Measurements from ENCODE around the gene MAP1LC3B2. TPM values are rescaled to one million over a fixed set of nuclear protein-coding genes. Genes with fewer than 3 reads are reported as not detected.
"Not testable (repeated sequence)": the region's sequence is repeated elsewhere in the genome, so short reads cannot be mapped to it uniquely, and the experiment has no call there.

Gene MAP1LC3B2
- polyA plus RNA-seq, 1 experiment = 3.8 TPM

DNA sequence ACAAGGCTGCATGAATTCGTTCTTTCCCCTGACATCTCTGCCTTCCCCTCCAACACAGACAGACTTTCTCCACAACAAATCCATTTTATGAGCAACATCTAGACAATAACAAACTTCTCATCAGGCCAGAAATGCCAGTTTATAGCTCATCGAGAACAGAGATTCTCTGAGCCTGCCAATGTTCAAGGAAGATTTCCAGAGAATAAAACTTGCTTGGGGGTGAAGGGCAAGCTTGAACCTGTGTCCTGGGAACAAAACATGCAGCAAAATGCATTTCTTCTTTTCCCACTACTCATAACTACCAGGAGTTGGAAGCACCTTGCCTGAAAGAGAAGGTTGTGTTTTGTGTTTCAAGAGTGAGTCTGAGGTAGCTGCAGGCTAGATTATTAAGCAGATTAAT lies 6.8 kb downstream of the MAP1LC3B2 start:
- POLR2A ChIA-PET = no interaction called here

DNA sequence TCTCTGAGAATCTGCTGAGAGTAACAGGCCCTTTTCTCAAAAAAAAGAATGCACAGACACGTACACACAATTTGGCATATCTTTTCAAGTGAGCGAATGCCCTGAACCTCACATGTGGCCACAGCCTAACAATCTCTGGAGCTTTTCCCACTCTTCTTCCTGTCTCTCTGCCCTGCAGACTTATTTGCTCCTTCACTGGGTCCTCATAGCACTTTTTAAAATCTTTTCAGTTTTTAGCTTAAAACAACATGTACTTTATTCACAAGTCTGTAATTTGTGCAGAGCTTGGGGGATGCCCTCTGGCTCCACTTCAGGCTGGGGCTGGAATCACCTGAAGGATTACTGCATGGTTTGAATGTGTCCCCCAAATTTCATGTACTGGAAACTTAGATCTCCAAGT lies 9.0 kb downstream of the MAP1LC3B2 start:
- Histone ChIP-seq H3K9me3 (ENCODE audit: control insufficient read depth, insufficient read depth, low read length) (no peaks in the 10 kb centered on the region; the same call in 1 of the 2 replicates), H3K4me3 (ENCODE audit: low read depth, low read length) (no peak overlapping the region), H3K27ac (ENCODE audit: low read depth, low read length) (no peak overlapping the region), H3K27me3 (ENCODE audit: control insufficient read depth, insufficient read depth, low read length) (peaks cover 3% of the 10 kb centered on the region)
- no peak for TF ChIP-seq CTCF (IDR thresholded peaks at IDR 0.05; ENCODE audit: low read depth, low read length)
- ChIA-PET CTCF (interaction anchor here (1.0 kb wide), 1 partner anchor 8 kb away, joined by 3 read pairs; no protein-coding TSS in a partner anchor), POLR2A (interaction anchor here (0.6 kb wide), 1 partner anchor 85 kb away, joined by 5 read pairs; no protein-coding TSS in a partner anchor)
- DNase-seq (ENCODE audit: low read depth, low spot score) = no peak

More for the DNA sequence above, 6.8 kb downstream of the MAP1LC3B2 start:
- no peak overlapping the region for H3K4me3 ChIP-seq (ENCODE audit: low read depth, low read length)
- CTCF ChIA-PET = no interaction called here
- no peak overlapping the region for H3K27ac ChIP-seq (ENCODE audit: low read depth, low read length)
- no peak for TF ChIP-seq CTCF (IDR thresholded peaks at IDR 0.05; ENCODE audit: low read depth, low read length)
- peaks cover 3% of the 10 kb centered on the region for H3K27me3 ChIP-seq (ENCODE audit: control insufficient read depth, insufficient read depth, low read length)
- no peak for DNase-seq (ENCODE audit: low read depth, low spot score)
- H3K9me3 ChIP-seq (ENCODE audit: control insufficient read depth, insufficient read depth, low read length) = no peaks in the 10 kb centered on the region; the same call in none of the 2 replicates

DNA sequence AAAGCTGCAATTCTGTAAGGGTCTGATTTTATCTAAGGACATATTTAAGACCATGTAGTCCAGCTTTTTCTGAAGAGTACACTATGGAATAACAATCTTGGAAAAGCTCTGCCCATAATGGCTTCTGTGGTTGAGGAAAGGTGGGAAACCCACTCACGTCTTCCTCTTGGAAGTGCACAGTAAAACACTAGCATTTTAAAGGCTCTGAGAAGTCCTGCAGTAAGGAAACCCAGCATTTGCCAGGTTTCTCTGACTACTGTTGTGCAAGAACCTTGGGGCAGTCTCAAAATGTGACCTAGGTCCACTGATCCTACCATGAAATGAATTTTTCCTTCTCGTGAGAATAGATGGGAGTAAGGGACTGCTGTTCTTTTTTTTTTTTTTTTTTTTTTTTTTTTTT lies 11.9 kb downstream of the MAP1LC3B2 start:
- Histone ChIP-seq H3K9me3 (ENCODE audit: control insufficient read depth, insufficient read depth, low read length) (no peaks in the 10 kb centered on the region), H3K27me3 (ENCODE audit: control insufficient read depth, insufficient read depth, low read length) (peaks cover under 1% of the 10 kb centered on the region), H3K27ac (ENCODE audit: low read depth, low read length) (no peak overlapping the region), H3K4me3 (ENCODE audit: low read depth, low read length) (no peak overlapping the region)
- ChIA-PET CTCF (no interaction called here), POLR2A (no interaction called here)
- DNase-seq (ENCODE audit: low read depth, low spot score) = no peak
- TF ChIP-seq CTCF (IDR thresholded peaks at IDR 0.05; ENCODE audit: low read depth, low read length) = no peak

DNA sequence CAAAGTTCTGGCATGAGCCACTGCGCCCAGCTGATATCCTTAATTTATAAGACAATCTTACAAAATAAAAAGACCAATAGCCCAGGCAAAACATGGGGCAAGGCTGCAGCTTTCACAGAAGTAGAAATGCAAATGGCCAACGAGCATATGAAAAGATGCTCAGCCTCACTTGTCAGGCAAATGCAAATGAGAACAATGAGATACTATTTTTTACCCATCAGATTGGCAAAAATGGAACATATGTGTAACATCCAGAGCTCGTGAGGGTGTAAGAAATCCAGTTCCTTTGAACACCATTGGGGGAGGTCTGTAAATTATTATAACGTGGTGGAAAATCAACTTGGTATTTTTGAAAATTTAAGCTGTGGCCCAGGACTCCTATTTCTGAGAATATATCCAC lies 14.6 kb downstream of the MAP1LC3B2 start:
- CTCF ChIA-PET = no interaction called here
- Histone ChIP-seq H3K27ac (ENCODE audit: low read depth, low read length) (no peak overlapping the region), H3K27me3 (ENCODE audit: control insufficient read depth, insufficient read depth, low read length) (no peaks in the 10 kb centered on the region), H3K9me3 (ENCODE audit: control insufficient read depth, insufficient read depth, low read length) (no peaks in the 10 kb centered on the region), H3K4me3 (ENCODE audit: low read depth, low read length) (no peak overlapping the region)
- no peak for DNase-seq (ENCODE audit: low read depth, low spot score)
- POLR2A ChIA-PET = no interaction called here
- no peak for TF ChIP-seq CTCF (IDR thresholded peaks at IDR 0.05; ENCODE audit: low read depth, low read length)

GRCh38 chr12:116575754-116576153 lies 16.6 kb downstream of the MAP1LC3B2 start:
- CTCF ChIA-PET = interaction anchor here (0.7 kb wide), 1 partner anchor 8 kb away, joined by 3 read pairs; no protein-coding TSS in a partner anchor
- H3K4me3 ChIP-seq (ENCODE audit: low read depth, low read length); DNase-seq (ENCODE audit: low read depth, low spot score); POLR2A ChIA-PET; H3K27ac ChIP-seq (ENCODE audit: low read depth, low read length); H3K27me3 ChIP-seq (ENCODE audit: control insufficient read depth, insufficient read depth, low read length); H3K9me3 ChIP-seq (ENCODE audit: control insufficient read depth, insufficient read depth, low read length): not testable (repeated sequence)

- no peak overlapping the region for H3K27ac ChIP-seq (ENCODE audit: low read depth, low read length)
- POLR2A ChIA-PET = no interaction called here
- no peaks in the 10 kb centered on the region for H3K9me3 ChIP-seq (ENCODE audit: control insufficient read depth, insufficient read depth, low read length)
- H3K27me3 ChIP-seq (ENCODE audit: control insufficient read depth, insufficient read depth, low read length) = peaks cover 2% of the 10 kb centered on the region
- no peak for DNase-seq (ENCODE audit: low read depth, low spot score)
- H3K4me3 ChIP-seq (ENCODE audit: low read depth, low read length) = no peak overlapping the region
- CTCF ChIA-PET = no interaction called here
- no peak for TF ChIP-seq CTCF (IDR thresholded peaks at IDR 0.05; ENCODE audit: low read depth, low read length)
Measured at GRCh38 chr12:116577154-116577561, 18.0 kb downstream of the MAP1LC3B2 start.

Data from AG04450 (cell line).